ENCODE results near the gene WDR4. TPM values are rescaled to one million over a fixed set of nuclear protein-coding genes. Genes with fewer than 3 reads are reported as not detected.
"Not testable (repeated sequence)": the region's sequence is repeated elsewhere in the genome, so short reads cannot be mapped to it uniquely, and the experiment has no call there.

WDR4 gene
- total RNA-seq, 1 donor from 2014 or later: 21.7 TPM

DNA sequence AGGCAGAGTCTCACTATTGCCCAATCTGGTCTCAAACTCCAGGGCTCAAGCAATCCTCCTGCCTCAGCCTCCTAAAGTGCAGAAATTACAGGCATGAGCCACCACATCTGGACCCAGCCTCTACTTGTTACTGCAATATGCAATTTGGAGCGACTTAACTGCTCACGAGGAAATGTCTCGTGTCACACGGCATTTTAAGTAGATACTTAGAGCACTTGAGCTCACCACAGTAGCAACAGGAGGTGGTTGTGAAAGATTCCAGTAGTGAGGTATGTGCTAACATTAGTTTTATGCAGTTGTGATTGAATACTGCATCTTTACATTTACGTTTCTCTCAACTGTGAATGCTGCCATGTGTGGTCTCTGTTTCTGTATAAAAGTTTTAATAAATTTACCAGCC, 8.0 kb upstream of the WDR4 start:
- TF ChIP-seq CTCF (IDR thresholded peaks at IDR 0.05; ENCODE audit: unreplicated experiment): no peak
- no peak for DNase-seq (ENCODE audit: low spot score in 2 of 2, unreplicated experiment in 2 of 2)

GRCh38 chr21:42883921-42884320, 4.6 kb upstream of the WDR4 start:
- peaks cover 5% of the 10 kb centered on the region for H3K36me3 Mint-ChIP-seq
- peaks cover 13% of the 10 kb centered on the region for H3K4me1 Mint-ChIP-seq
- H3K27ac Mint-ChIP-seq: no peak overlapping the region
- TF ChIP-seq CTCF (IDR thresholded peaks at IDR 0.05; ENCODE audit: unreplicated experiment): no peak
- no peaks in the 10 kb centered on the region for H3K9me3 Mint-ChIP-seq
- H3K4me3 Mint-ChIP-seq: no peak overlapping the region
- H3K27me3 Mint-ChIP-seq (ENCODE audit: low read depth): no peaks in the 10 kb centered on the region
- no peak for DNase-seq (ENCODE audit: low spot score in 2 of 2, unreplicated experiment in 2 of 2)

More for the DNA sequence above, 8.0 kb upstream of the WDR4 start:
- H3K9me3 Mint-ChIP-seq: no peaks in the 10 kb centered on the region
- H3K36me3 Mint-ChIP-seq: peaks cover 5% of the 10 kb centered on the region
- peaks cover 2% of the 10 kb centered on the region for H3K4me1 Mint-ChIP-seq
- no peak overlapping the region for H3K4me3 Mint-ChIP-seq
- no peaks in the 10 kb centered on the region for H3K27me3 Mint-ChIP-seq (ENCODE audit: low read depth)
- no peak overlapping the region for H3K27ac Mint-ChIP-seq

GRCh38 chr21:42880352-42880751, 1.0 kb upstream of the WDR4 start:
- Mint-ChIP-seq H3K36me3 (peaks cover 9% of the 10 kb centered on the region), H3K4me1 (peaks cover 21% of the 10 kb centered on the region), H3K27ac (peak overlapping the region; percentile 89), H3K27me3 (ENCODE audit: low read depth) (no peaks in the 10 kb centered on the region), H3K4me3 (peak overlapping the region; percentile 92), H3K9me3 (no peaks in the 10 kb centered on the region)
- no peak for DNase-seq (ENCODE audit: low spot score in 2 of 2, unreplicated experiment in 2 of 2)
- TF ChIP-seq CTCF (IDR thresholded peaks at IDR 0.05; ENCODE audit: unreplicated experiment): no peak

- no peak for DNase-seq (ENCODE audit: low spot score in 2 of 2, unreplicated experiment in 2 of 2)
- Mint-ChIP-seq H3K27me3 (ENCODE audit: low read depth) (no peaks in the 10 kb centered on the region), H3K4me1 (peaks cover 21% of the 10 kb centered on the region), H3K4me3 (peak overlapping the region; percentile 92), H3K27ac (peak overlapping the region; percentile 89), H3K9me3 (no peaks in the 10 kb centered on the region), H3K36me3 (peaks cover 8% of the 10 kb centered on the region)
- no peak for TF ChIP-seq CTCF (IDR thresholded peaks at IDR 0.05; ENCODE audit: unreplicated experiment)
These were observed 704 bp downstream of the WDR4 start for GRCh38 chr21:42878678-42878992.

GRCh38 chr21:42875811-42876210, 3.5 kb downstream of the WDR4 start:
- H3K36me3 Mint-ChIP-seq: peaks cover 16% of the 10 kb centered on the region
- H3K9me3 Mint-ChIP-seq; H3K27ac Mint-ChIP-seq; H3K27me3 Mint-ChIP-seq (ENCODE audit: low read depth); DNase-seq (ENCODE audit: low spot score in 2 of 2, unreplicated experiment in 2 of 2); H3K4me3 Mint-ChIP-seq: not testable (repeated sequence)
- H3K4me1 Mint-ChIP-seq: peaks cover 21% of the 10 kb centered on the region

GRCh38 chr21:42873096-42873495, 6.2 kb downstream of the WDR4 start:
- Mint-ChIP-seq H3K27me3 (ENCODE audit: low read depth) (no peaks in the 10 kb centered on the region), H3K27ac (no peak overlapping the region), H3K4me3 (no peak overlapping the region), H3K9me3 (no peaks in the 10 kb centered on the region), H3K4me1 (peaks cover 2% of the 10 kb centered on the region), H3K36me3 (peaks cover 23% of the 10 kb centered on the region)
- no peak for DNase-seq (ENCODE audit: low spot score in 2 of 2, unreplicated experiment in 2 of 2)
- no peak for TF ChIP-seq CTCF (IDR thresholded peaks at IDR 0.05; ENCODE audit: unreplicated experiment)
